ENCODE results near the gene OPCML. TPM values are rescaled to one million over a fixed set of nuclear protein-coding genes. Genes with fewer than 3 reads are reported as not detected.

The OPCML gene
- total and polyA plus RNA-seq, 7 experiments from 2014 or later = not detected

GRCh38 chr11:133011604-133012003 lies 520.7 kb downstream of the OPCML start:
- ATAC-seq (no peak), DNase-seq (no peak)
- no peaks in the 10 kb centered on the region for H3K27me3 ChIP-seq (ENCODE audit: control insufficient read depth in 2 of 2, insufficient read depth in 2 of 2, low read length in 2 of 2)
- Mint-ChIP-seq H3K27ac (no peak overlapping the region), H3K4me1 (no peaks in the 10 kb centered on the region), H3K27me3 (peaks cover 0 to 10% (median 0%) of the 10 kb centered on the region in 5 donors), H3K36me3 (no peaks in the 10 kb centered on the region), H3K4me3 (no peak overlapping the region), H3K9me3 (peaks cover 0 to 5% (median 0%) of the 10 kb centered on the region in 11 donors)
- no peak overlapping the region for H3K4me3 ChIP-seq (ENCODE audit: low read length)
- no peaks in the 10 kb centered on the region for H3K9me3 ChIP-seq (ENCODE audit: control insufficient read depth in 2 of 3, low read length in 3 of 3)
- ChIA-PET POLR2A (no interaction called here), CTCF (no interaction called here)
- H3K36me3 ChIP-seq (ENCODE audit: control insufficient read depth in 2 of 3, insufficient read depth in 3 of 3, low read length in 3 of 3) = no peaks in the 10 kb centered on the region
- intact Hi-C loops (cut with micrococcal nuclease) = no loop called here
- no peaks in the 10 kb centered on the region for H3K4me1 ChIP-seq (ENCODE audit: control insufficient read depth in 2 of 2, insufficient read depth in 2 of 2, low read length in 2 of 2)
- no peak overlapping the region for H3K27ac ChIP-seq (ENCODE audit: low read depth, low read length)

DNA sequence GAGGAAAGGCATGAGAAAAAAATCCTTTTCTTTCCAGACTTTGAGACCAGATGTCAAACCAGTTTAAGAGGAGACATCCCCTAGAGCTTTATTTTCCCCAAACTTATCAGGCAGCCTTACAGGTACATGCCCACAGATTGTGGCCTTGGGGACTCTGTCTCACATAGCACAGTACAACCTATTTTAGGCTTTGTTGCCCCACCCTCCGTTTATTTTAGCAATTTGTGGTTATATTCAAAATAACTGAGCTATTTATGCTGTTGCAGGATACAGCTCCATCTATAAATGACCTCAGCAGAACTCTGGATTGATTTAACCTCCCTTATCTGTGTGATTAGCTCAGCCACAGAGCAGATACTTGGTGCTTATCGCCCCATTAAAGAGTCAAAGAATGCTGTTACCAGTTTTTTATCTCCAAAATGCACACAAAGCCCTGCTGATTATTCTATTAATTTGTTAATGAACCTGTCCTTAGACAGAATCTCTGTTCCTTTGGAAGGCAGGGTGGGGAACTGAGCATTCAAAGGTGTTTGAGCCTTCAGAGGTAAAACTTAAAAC lies 525.2 kb downstream of the OPCML start:
- no peaks in the 10 kb centered on the region for H3K36me3 ChIP-seq (ENCODE audit: control insufficient read depth in 2 of 3, insufficient read depth in 3 of 3, low read length in 3 of 3)
- no peak for ATAC-seq
- ChIA-PET CTCF (no interaction called here), POLR2A (no interaction called here)
- H3K9me3 ChIP-seq (ENCODE audit: control insufficient read depth in 2 of 3, low read length in 3 of 3) = peaks cover 0 to 5% (median 0%) of the 10 kb centered on the region in 3 experiments
- Mint-ChIP-seq H3K4me1 (no peaks in the 10 kb centered on the region), H3K9me3 (peaks cover 0 to 14% (median 4%) of the 10 kb centered on the region in 11 donors), H3K36me3 (no peaks in the 10 kb centered on the region), H3K4me3 (no peak overlapping the region), H3K27ac (no peak overlapping the region), H3K27me3 (peaks cover 0 to 10% (median 0%) of the 10 kb centered on the region in 5 donors)
- intact Hi-C loops (cut with micrococcal nuclease) = no loop called here
- no peak overlapping the region for H3K4me3 ChIP-seq (ENCODE audit: low read length)
- DNase-seq = no peak
- no peaks in the 10 kb centered on the region for H3K4me1 ChIP-seq (ENCODE audit: control insufficient read depth in 2 of 2, insufficient read depth in 2 of 2, low read length in 2 of 2)
- no peak overlapping the region for H3K27ac ChIP-seq (ENCODE audit: low read depth, low read length)
- H3K27me3 ChIP-seq (ENCODE audit: control insufficient read depth in 2 of 2, insufficient read depth in 2 of 2, low read length in 2 of 2) = no peaks in the 10 kb centered on the region

GRCh38 chr11:133004369-133004768 lies 527.9 kb downstream of the OPCML start:
- Histone ChIP-seq H3K4me3 (ENCODE audit: low read length) (no peak overlapping the region), H3K36me3 (ENCODE audit: control insufficient read depth in 2 of 3, insufficient read depth in 3 of 3, low read length in 3 of 3) (no peaks in the 10 kb centered on the region), H3K27me3 (ENCODE audit: control insufficient read depth in 2 of 2, insufficient read depth in 2 of 2, low read length in 2 of 2) (no peaks in the 10 kb centered on the region), H3K27ac (ENCODE audit: low read depth, low read length) (no peak overlapping the region), H3K4me1 (ENCODE audit: control insufficient read depth in 2 of 2, insufficient read depth in 2 of 2, low read length in 2 of 2) (no peaks in the 10 kb centered on the region), H3K9me3 (ENCODE audit: control insufficient read depth in 2 of 3, low read length in 3 of 3) (peaks cover 0 to 5% (median 0%) of the 10 kb centered on the region in 3 experiments)
- DNase-seq (no peak), ATAC-seq (no peak)
- peaks cover 0 to 2% (median 0%) of the 10 kb centered on the region in 7 donors for H3K4me1 Mint-ChIP-seq
- no peak overlapping the region for H3K4me3 Mint-ChIP-seq
- peaks cover 0 to 17% (median 5%) of the 10 kb centered on the region in 11 donors for H3K9me3 Mint-ChIP-seq
- ChIA-PET POLR2A (no interaction called here), CTCF (interaction anchor here (0.5 kb wide), 1 partner anchor 171 kb away, joined by 3 read pairs; no protein-coding TSS in a partner anchor)
- intact Hi-C loops (cut with micrococcal nuclease) = no loop called here
- no peak overlapping the region for H3K27ac Mint-ChIP-seq
- peaks cover 0 to 6% (median 0%) of the 10 kb centered on the region in 5 donors for H3K27me3 Mint-ChIP-seq
- no peaks in the 10 kb centered on the region for H3K36me3 Mint-ChIP-seq

DNA sequence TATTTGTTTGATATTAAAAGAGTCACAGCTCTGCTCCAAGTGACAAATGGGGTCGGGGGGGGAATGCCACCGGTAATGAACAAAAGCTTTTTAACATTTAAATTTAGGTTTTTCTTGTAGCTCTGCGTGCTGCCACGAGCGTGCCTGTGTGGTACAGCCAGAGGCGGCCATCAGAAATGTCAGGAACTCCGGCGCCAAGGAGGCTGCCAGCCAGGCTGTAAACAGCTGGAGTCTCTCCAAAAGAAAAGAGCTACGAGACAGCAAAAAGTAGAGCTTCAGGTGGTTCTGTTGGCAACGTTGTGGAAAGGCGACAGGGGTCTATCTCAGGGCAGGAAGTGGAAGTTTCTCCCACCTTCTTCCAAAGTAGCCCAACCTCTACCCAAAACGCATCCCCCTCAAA lies 532.8 kb downstream of the OPCML start:
- ChIA-PET CTCF (no interaction called here), POLR2A (no interaction called here)
- H3K36me3 Mint-ChIP-seq = no peaks in the 10 kb centered on the region
- Histone ChIP-seq H3K36me3 (ENCODE audit: control insufficient read depth in 2 of 3, insufficient read depth in 3 of 3, low read length in 3 of 3) (no peaks in the 10 kb centered on the region), H3K27me3 (ENCODE audit: control insufficient read depth in 2 of 2, insufficient read depth in 2 of 2, low read length in 2 of 2) (peaks cover 0 to 3% of the 10 kb centered on the region in 2 donors), H3K9me3 (ENCODE audit: control insufficient read depth in 2 of 3, low read length in 3 of 3) (peaks cover 0 to 2% (median 0%) of the 10 kb centered on the region in 3 experiments), H3K4me1 (ENCODE audit: control insufficient read depth in 2 of 2, insufficient read depth in 2 of 2, low read length in 2 of 2) (no peaks in the 10 kb centered on the region), H3K27ac (ENCODE audit: low read depth, low read length) (no peak overlapping the region), H3K4me3 (ENCODE audit: low read length) (no peak overlapping the region)
- H3K27me3 Mint-ChIP-seq = peaks cover under 1 to 24% (median 12%) of the 10 kb centered on the region in 5 donors
- peaks cover 0 to 12% (median 5%) of the 10 kb centered on the region in 11 donors for H3K9me3 Mint-ChIP-seq
- H3K4me3 Mint-ChIP-seq = no peak overlapping the region
- no peak overlapping the region for H3K27ac Mint-ChIP-seq
- ATAC-seq (no peak), DNase-seq (no peak)
- peaks cover 0 to 2% (median 0%) of the 10 kb centered on the region in 7 donors for H3K4me1 Mint-ChIP-seq
- intact Hi-C loops (cut with micrococcal nuclease) = no loop called here

GRCh38 chr11:132999031-132999430 lies 533.3 kb downstream of the OPCML start:
- Mint-ChIP-seq H3K36me3 (no peaks in the 10 kb centered on the region), H3K27ac (no peak overlapping the region), H3K4me1 (peaks cover 0 to 2% (median 0%) of the 10 kb centered on the region in 7 donors), H3K9me3 (peaks cover 0 to 10% (median 4%) of the 10 kb centered on the region in 11 donors), H3K4me3 (no peak overlapping the region), H3K27me3 (peaks cover 2 to 26% (median 15%) of the 10 kb centered on the region in 5 donors)
- intact Hi-C loops (cut with micrococcal nuclease) = no loop called here
- CTCF ChIA-PET = no interaction called here
- Histone ChIP-seq H3K4me1 (ENCODE audit: control insufficient read depth in 2 of 2, insufficient read depth in 2 of 2, low read length in 2 of 2) (no peaks in the 10 kb centered on the region), H3K9me3 (ENCODE audit: control insufficient read depth in 2 of 3, low read length in 3 of 3) (no peaks in the 10 kb centered on the region), H3K4me3 (ENCODE audit: low read length) (no peak overlapping the region), H3K27ac (ENCODE audit: low read depth, low read length) (no peak overlapping the region), H3K27me3 (ENCODE audit: control insufficient read depth in 2 of 2, insufficient read depth in 2 of 2, low read length in 2 of 2) (peaks cover 0 to 3% of the 10 kb centered on the region in 2 donors), H3K36me3 (ENCODE audit: control insufficient read depth in 2 of 3, insufficient read depth in 3 of 3, low read length in 3 of 3) (no peaks in the 10 kb centered on the region)
- POLR2A ChIA-PET = no interaction called here
- ATAC-seq (no peak), DNase-seq (no peak)

GRCh38 chr11:132997396-132997795 lies 534.9 kb downstream of the OPCML start:
- Histone ChIP-seq H3K9me3 (ENCODE audit: control insufficient read depth in 2 of 3, low read length in 3 of 3) (no peaks in the 10 kb centered on the region), H3K27me3 (ENCODE audit: control insufficient read depth in 2 of 2, insufficient read depth in 2 of 2, low read length in 2 of 2) (peaks cover 0 to 3% of the 10 kb centered on the region in 2 donors), H3K27ac (ENCODE audit: low read depth, low read length) (no peak overlapping the region), H3K4me3 (ENCODE audit: low read length) (no peak overlapping the region), H3K36me3 (ENCODE audit: control insufficient read depth in 2 of 3, insufficient read depth in 3 of 3, low read length in 3 of 3) (no peaks in the 10 kb centered on the region), H3K4me1 (ENCODE audit: control insufficient read depth in 2 of 2, insufficient read depth in 2 of 2, low read length in 2 of 2) (no peaks in the 10 kb centered on the region)
- peaks cover 0 to 2% (median 0%) of the 10 kb centered on the region in 7 donors for H3K4me1 Mint-ChIP-seq
- no peak overlapping the region for H3K27ac Mint-ChIP-seq
- H3K27me3 Mint-ChIP-seq = peaks cover 2 to 39% (median 25%) of the 10 kb centered on the region in 5 donors
- no peak overlapping the region for H3K4me3 Mint-ChIP-seq
- intact Hi-C loops (cut with micrococcal nuclease) = no loop called here
- DNase-seq (no peak), ATAC-seq (no peak)
- no peaks in the 10 kb centered on the region for H3K36me3 Mint-ChIP-seq
- POLR2A ChIA-PET = no interaction called here
- CTCF ChIA-PET = no interaction called here
- H3K9me3 Mint-ChIP-seq = peaks cover 0 to 7% (median under 1%) of the 10 kb centered on the region in 11 donors

DNA sequence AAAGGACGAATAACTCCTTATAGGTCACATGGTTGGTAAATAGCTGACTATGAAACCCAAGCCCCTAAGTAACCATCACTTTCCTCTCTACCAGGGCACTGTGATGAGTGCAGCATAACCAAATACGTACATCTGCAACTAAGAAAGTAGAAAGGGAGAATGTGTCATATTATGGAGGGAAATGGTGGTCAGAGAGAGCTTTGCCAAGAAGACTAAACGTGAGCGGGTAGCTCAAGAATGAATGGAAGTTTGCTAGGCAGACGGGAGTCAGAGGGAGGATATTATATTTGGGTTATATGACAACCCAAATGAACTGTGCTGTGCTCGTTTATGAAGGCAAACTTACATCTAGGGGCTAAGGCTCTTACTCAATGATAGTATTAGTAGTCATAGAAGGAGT lies 537.3 kb downstream of the OPCML start:
- Histone ChIP-seq H3K27ac (ENCODE audit: low read depth, low read length) (no peak overlapping the region), H3K36me3 (ENCODE audit: control insufficient read depth in 2 of 3, insufficient read depth in 3 of 3, low read length in 3 of 3) (no peaks in the 10 kb centered on the region), H3K4me1 (ENCODE audit: control insufficient read depth in 2 of 2, insufficient read depth in 2 of 2, low read length in 2 of 2) (no peaks in the 10 kb centered on the region), H3K9me3 (ENCODE audit: control insufficient read depth in 2 of 3, low read length in 3 of 3) (no peaks in the 10 kb centered on the region), H3K4me3 (ENCODE audit: low read length) (no peak overlapping the region), H3K27me3 (ENCODE audit: control insufficient read depth in 2 of 2, insufficient read depth in 2 of 2, low read length in 2 of 2) (peaks cover 0 to 3% of the 10 kb centered on the region in 2 donors)
- Mint-ChIP-seq H3K4me3 (no peak overlapping the region), H3K36me3 (no peaks in the 10 kb centered on the region), H3K9me3 (peaks cover 0 to 3% (median 0%) of the 10 kb centered on the region in 11 donors), H3K27ac (no peak overlapping the region), H3K27me3 (peaks cover 2 to 46% (median 26%) of the 10 kb centered on the region in 5 donors), H3K4me1 (no peaks in the 10 kb centered on the region)
- POLR2A ChIA-PET = no interaction called here
- intact Hi-C loops (cut with micrococcal nuclease) = no loop called here
- DNase-seq (no peak), ATAC-seq (no peak)
- CTCF ChIA-PET = no interaction called here

Measured in naive thymus-derived CD4-positive, alpha-beta T cell (primary cell).